DMS153 (cell line): ENCODE data around the gene SH3GL1.
A peak's percentile ranks its signal among the peaks of the same experiment; 100 is the strongest.

Source experiments
- DNase-seq: peaks from one replicate; lab custom pipeline; 2025; lab: John Stamatoyannopoulos, UW

The SH3GL1 gene

GRCh38 chr19:4400135-4400936 lies at the start of gene SH3GL1:
Gene SH3GL1 (minus strand): TSS chr19:4400547. CDS start chr19:4400368, 179 bp downstream.
- peak; percentile 80 for DNase-seq

- DNase-seq, result no peak
Observed at GRCh38 chr19:4449639-4450028, 49.3 kb upstream of the SH3GL1 start.

- DNase-seq, result no peak
Observed at GRCh38 chr19:4449022-4449638, 48.8 kb upstream of the SH3GL1 start.

- no peak for DNase-seq
Observed at GRCh38 chr19:4448147-4448985, 48.0 kb upstream of the SH3GL1 start.

GRCh38 chr19:4447327-4448146 lies 47.2 kb upstream of the SH3GL1 start:
- DNase-seq, result no peak

- no peak for DNase-seq
Observed at GRCh38 chr19:4446704-4447200, 46.4 kb upstream of the SH3GL1 start.

- no peak for DNase-seq
Observed at GRCh38 chr19:4445963-4446703, 45.8 kb upstream of the SH3GL1 start.

GRCh38 chr19:4444765-4445741 lies 44.7 kb upstream of the SH3GL1 start:
- DNase-seq, result no peak

- no peak for DNase-seq
Observed at GRCh38 chr19:4443966-4444764, 43.8 kb upstream of the SH3GL1 start.

- no peak for DNase-seq
Observed at GRCh38 chr19:4443188-4443587, 42.8 kb upstream of the SH3GL1 start.

- DNase-seq, result no peak
Observed at GRCh38 chr19:4442819-4443146, 42.4 kb upstream of the SH3GL1 start.

- DNase-seq, result no peak
Observed at GRCh38 chr19:4441994-4442818, 41.9 kb upstream of the SH3GL1 start.

GRCh38 chr19:4439243-4439642 lies 38.9 kb upstream of the SH3GL1 start:
- DNase-seq, result no peak

- DNase-seq, result no peak
Observed at GRCh38 chr19:4437103-4437502, 36.8 kb upstream of the SH3GL1 start.

GRCh38 chr19:4436231-4436630 lies 35.9 kb upstream of the SH3GL1 start:
- DNase-seq, result no peak

- DNase-seq, result no peak
Observed at GRCh38 chr19:4434391-4434790, 34.0 kb upstream of the SH3GL1 start.

GRCh38 chr19:4432918-4433506 lies 32.7 kb upstream of the SH3GL1 start:
- DNase-seq, result no peak
